NCI-H1417 (cell line): ENCODE data around the gene SETBP1.

ENCODE experiments used
- DNase-seq, 3 experiments: peaks; one replicate each; lab custom pipeline; 2025; lab: John Stamatoyannopoulos, UW

The SETBP1 gene

DNA sequence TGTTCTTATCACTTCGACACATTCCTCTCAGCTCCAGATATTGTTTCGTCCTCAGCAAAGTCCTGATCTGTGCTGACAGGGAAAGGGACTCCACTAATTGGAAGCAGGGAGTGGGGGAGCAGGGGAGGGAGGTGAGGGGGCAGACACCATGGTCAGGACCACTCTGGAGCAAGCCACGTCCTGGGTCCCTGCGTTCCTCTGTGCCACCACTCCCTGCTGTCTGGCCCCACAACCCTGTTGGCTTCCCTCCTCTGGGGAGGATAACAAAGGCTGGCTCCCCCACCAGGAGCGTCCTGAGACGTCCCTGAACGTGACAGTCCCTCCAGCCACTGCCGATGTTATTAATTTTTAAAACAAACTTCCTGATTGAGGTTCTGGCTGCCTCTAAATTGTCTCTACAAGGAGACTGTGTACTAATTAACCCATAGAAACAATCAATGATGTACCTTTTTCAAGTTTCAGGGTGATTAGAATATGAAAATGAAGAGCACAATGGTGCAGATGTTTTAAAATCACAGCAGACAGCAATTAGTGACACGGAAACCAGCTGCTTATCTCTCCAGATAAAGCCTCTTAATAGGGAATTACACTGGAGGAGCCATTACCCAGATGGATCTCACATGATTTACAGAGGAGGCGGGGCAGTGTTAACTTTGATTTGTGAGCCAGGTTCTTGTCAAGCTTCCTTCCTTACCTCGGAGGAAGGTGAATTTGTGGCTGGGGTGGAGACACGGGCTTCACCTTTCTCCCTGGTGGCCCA lies 257.5 kb downstream of the SETBP1 start:
- peak; percentile 70 to 98 (median 92) for DNase-seq

DNA sequence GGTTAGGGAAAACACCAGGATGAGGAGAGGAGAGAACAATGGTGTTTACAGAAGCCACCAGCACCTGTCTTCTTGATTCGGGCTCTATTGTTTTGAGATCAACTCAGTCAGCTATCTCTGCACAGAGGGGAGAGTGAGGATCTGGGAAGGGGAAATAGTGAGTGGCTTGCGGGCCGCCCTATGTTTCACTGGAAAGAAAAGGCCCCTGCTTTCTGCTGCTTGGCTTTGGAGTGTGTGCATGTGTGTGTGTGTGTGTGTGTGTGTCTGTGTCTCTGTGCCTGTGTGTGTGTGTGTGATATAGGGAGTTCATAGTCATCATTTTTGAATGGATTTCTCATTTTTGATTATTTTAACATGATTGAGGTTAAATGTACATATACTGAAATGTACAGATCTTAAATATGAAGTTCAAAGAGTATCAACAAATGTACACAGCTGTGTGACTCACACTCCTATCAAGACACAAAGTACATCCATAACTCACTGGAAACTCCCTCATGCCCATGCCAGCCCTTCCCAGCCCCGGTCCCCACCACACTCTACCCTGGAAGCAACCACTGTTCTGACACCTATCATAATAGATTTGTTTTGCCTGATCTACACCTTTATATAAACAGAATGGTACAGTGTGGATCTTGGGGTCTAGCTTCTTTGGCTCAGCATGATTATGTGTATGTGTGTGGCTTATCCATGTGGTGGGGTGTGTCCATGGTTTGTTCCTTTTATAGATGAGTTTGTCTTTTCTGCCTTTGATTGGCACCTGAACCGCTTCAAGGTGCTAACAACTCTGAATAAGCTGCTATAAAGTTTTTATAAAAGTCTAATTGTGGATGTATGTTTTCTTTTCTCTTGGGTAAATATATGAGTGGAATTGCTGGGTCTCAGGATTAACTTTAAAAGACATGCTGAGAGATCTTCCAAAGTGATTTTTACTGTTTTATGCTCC lies 258.3 kb downstream of the SETBP1 start:
- peak in 1 of 3 experiments; percentile 42 for DNase-seq

- no peak for DNase-seq
Measured at GRCh38 chr18:44941516-44941915, 260.8 kb downstream of the SETBP1 start.

DNA sequence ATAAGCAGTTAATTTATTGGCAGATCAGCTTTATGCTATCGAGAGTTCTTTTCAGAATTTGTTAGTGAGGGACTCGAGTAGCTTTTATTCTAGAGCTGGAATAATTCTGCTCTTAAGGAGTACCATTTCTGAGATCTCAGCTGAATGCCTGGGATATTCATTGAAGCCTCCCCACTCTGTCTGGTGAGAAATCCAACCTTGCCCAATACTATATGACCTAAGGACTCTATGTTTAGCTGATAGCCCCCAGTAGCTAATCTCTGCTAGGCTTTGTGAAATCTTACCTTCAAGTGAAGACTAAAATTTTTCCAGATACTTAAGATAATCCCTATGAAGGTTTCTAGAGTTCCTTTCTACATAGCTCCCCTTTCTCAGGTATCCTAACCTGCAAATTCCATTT lies 261.4 kb downstream of the SETBP1 start:
- DNase-seq: no peak

DNA sequence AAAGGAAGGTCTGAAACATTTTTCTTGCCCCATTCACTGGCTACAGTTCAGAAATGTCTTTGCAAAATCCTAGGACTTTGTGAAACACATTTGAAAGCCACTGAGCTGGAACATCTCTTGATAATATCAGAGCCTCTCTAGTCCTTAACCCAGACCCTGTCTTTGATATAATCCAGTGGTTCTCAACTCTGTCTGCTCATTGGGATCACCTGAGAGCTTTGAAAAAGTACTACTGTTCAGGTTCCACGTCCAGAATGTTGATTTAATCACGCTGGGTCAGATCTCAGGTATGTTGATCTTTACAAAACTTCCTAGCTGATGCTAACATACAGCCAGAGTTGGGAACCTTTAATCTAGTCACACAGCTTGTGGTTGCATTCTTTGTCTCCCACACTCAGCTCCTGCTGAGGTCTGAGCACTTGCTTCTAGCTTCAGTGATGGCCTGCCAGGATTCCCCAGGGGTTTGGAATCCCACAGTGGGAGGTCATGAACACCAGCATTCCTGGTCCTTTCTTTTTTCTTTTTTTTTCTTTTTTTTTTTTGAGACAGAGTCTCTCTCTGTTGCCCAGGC lies 262.7 kb downstream of the SETBP1 start:
- no peak for DNase-seq

DNA sequence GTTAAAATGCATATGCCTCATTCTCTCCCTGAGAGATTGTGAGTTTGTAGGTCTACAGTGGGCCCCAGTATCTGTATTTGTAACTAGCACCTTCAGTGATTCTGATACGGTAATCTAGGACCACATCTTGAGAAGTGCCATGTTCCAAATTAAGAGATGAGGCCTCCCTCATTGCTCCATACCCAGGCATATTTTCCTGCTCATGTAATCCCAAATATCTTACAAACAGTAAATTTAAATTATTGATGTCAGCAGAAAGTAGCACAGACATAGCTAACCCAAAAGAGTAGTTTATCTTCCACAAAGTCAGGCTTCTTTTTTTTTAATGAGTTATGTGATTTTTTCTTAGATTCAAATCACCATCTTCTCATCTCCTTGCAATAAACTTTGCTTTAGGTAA lies 263.8 kb downstream of the SETBP1 start:
- no peak for DNase-seq

- peak; percentile 78 to 97 (median 83) for DNase-seq
Measured at GRCh38 chr18:44945888-44946401, 265.3 kb downstream of the SETBP1 start.

DNA sequence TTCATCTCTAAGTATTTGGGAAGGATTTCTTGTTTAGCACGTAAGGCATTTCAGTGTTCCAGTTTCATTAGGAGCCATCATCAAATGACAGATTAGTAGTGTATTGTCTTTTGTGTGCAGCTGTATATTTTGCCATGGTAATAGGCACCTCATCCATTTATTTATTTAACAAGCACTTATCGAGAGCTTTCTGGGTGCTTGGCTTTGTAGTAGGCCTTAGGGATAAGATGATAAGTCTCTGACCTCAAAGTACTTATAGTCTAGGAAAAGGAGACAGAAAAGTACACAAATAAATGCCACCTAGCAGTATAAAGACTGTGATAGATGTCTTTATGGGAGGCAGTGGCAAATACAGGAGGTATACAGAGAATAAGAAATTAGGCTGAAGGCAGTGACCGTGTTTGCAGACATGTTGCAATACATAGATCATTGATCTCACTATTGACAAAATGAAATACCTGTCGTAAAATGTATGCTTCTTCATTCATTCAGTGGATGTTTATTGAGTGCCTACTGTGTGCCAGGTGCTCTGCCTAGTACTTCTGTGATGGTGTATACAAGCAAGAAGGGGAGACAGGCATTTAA lies 265.9 kb downstream of the SETBP1 start:
- peak; percentile 82 to 97 (median 83) for DNase-seq

DNA sequence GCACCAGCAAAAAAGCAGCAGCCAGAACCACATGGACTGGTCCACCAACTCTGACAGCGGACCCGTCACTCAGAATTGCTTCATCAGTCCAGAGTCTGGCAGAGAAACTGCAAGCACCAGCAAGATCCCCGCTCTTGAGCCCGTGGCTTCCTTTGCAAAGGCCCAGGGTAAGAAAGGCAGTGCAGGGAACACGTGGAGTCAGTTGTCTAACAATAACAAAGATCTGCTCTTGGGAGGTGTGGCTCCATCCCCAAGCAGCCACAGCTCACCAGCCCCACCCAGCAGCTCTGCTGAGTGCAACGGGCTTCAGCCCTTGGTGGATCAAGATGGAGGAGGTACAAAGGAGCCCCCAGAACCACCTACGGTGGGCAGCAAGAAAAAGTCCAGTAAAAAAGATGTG lies 269.3 kb downstream of the SETBP1 start:
- no peak for DNase-seq

DNA sequence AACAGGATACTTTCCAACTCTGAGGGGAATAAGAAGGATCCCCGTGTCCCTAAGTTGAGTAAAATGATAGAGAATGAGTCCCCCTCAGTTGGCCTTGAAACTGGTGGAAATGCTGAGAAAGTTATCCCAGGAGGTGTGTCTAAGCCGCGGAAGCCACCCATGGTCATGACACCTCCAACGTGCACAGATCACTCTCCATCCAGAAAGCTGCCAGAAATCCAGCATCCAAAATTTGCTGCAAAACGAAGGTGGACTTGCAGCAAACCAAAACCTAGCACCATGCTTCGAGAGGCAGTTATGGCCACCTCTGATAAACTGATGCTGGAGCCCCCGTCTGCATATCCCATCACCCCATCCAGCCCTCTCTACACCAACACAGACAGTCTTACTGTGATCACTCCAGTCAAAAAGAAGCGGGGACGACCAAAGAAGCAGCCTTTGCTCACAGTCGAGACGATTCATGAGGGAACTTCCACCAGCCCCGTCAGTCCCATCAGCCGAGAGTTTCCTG lies 270.1 kb downstream of the SETBP1 start:
- no peak for DNase-seq

- no peak for DNase-seq
Measured at GRCh38 chr18:44951748-44952147, 271.1 kb downstream of the SETBP1 start.

DNA sequence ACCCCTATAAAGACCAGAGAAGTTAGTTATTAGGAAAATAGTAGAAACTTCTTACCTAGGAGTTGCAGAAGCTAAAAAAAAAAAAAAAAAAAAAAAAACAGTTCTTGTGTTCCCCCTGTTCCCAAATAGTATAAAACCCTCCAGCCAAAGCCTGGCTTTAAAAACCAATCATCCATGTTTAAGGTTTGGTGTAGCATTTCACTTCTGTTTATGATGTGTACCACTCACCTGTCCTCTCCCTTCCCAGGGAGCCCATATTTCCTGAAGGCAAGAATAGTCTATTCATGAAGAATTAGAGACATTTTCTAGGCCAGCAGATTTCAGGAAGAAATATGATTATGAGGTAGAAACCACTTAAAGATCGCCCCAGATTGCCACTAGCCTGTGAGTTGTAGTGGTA lies 273.6 kb downstream of the SETBP1 start:
- peak in 1 of 3 experiments; percentile 20 for DNase-seq

GRCh38 chr18:44955825-44956224 lies 275.1 kb downstream of the SETBP1 start:
- DNase-seq: no peak

DNA sequence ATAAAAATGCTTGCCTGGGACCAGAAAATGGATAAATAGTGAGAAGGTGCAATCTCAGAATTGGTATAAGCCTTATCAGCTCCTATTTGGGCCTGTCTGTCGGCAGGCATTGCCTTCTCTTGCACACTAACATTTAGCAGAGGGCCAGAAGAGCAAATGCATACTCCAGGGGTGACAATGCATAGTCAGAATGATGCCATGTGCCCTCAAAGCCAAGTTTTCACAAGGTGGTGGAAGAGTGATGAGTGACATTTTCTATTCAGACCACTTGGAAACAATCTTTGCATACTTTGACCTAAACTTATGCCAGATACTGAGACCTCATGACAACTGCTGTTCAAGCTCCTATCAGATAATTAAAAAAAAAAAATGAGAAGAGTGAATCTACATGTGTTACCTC lies 276.3 kb downstream of the SETBP1 start:
- no peak for DNase-seq

DNA sequence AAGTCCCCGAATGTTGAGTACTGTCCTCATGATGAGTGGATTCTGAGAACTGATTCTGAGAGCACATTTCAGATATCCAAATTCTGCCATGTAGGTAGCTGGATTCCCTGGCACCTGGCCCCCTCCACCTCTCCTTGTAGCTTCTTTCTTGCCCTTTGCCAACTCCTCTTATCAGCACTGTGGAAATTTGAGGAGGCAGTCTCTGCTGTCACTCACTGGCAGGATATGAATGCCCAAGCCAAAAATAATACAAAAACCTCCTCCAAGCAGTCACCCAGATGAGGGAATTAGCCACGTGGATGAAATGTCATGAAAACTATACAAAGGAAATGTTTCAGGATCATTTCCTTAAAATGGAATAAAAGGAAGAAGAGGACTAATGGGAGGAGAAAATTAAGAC lies 276.8 kb downstream of the SETBP1 start:
- no peak for DNase-seq

- DNase-seq: no peak
Measured at GRCh38 chr18:44958040-44958439, 277.4 kb downstream of the SETBP1 start.

DNA sequence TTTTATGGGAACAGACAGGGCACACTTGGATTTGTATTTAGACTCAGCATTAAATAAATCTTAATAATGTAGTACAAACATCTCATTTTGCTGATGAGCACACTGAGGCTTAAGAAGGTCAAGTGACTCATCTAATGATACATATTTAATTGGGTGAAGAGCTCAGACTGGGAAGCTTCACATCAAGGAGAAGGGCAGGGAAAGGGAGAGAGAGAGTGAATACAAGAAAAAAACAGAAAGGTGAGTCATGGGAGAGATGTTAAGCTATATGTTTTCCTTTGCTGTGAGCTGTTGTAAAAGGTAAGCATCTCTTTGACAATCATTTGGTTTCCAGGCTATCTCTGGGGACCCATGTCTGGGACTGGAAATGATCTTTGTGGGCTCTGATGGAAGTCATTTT lies 277.8 kb downstream of the SETBP1 start:
- no peak for DNase-seq

- DNase-seq: no peak
Measured at GRCh38 chr18:44959013-44959412, 278.3 kb downstream of the SETBP1 start.

GRCh38 chr18:44960580-44960979 lies 279.9 kb downstream of the SETBP1 start:
- DNase-seq: no peak

- DNase-seq: no peak
Measured at GRCh38 chr18:44961288-44961995, 280.8 kb downstream of the SETBP1 start.

DNA sequence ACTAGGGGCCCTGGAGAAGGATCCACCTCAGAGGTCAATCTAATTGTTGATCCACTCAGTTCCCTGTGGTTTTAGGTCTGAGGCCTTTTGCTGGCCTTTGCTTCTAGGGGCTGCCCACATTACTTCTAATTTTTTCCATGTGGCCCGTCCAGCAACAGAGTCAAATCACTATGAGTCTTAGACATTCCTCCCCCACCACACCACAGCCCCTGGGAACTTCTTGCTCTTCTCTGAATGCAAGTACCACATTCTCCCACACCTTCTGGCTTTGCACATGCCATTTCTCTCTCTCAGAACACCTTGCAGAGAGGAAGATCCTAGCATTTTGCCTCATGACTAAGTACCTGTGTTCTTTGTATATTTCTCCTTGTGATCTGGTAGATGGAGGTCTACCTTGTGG lies 286.9 kb downstream of the SETBP1 start:
- DNase-seq: no peak
